HepG2 (cell line): ENCODE data around the gene PTPA. TPM values are rescaled to one million over a fixed set of nuclear protein-coding genes. Genes with fewer than 3 reads are reported as not detected.

Experiments
- ATAC-seq: fragments of 200-7000 bp; cut with Tn5 transposase; 3 replicates; pipeline ENCODE4 v1.9.1; 2020; ENCODE audit warnings: mild to moderate bottlenecking, moderate library complexity
- BruUV-seq: library from RNA; stranded (reverse); fragments of 400-500 nt; replicated peaks from 2 replicates; lab custom pipeline; 2021; lab: Mats Ljungman, UMichigan
- CTCF ChIA-PET: fragments of 300-600 bp; formaldehyde crosslinking; extraction: SDS; loops from one replicate; lab custom pipeline; 2021; ENCODE audit warnings: low total read pairs, inconsistent platforms, low intra/inter-chr PET ratio; lab: Yijun Ruan, JAX
- POLR2A ChIA-PET: fragments of 350-600 bp; sonication (Branson Sonifier 250); formaldehyde crosslinking; loops from one replicate; lab custom pipeline; 2020; ENCODE audit warnings: antibody characterized with exemption, inconsistent platforms; lab: Yijun Ruan, JAX
- DNase-seq: peaks from one replicate; pipeline ENCODE4 v3.0.0-alpha.2; 2015; ENCODE audit warnings: low spot score
- FAIRE-seq: peaks from 3 replicates; lab custom pipeline; 2011; peaks lifted over from hg19 to GRCh38; lab: Jason Lieb, UNC
- H2AFZ ChIP-seq: one replicate; pipeline ENCODE4 v1.6.1; 2011; ENCODE audit warnings: low read length, inconsistent platforms
- H3K27ac ChIP-seq: fragments of 300-600 bp; 3 replicates; pipeline ENCODE4 v1.8.0; 2011; ENCODE audit warnings: mixed run types, mild to moderate bottlenecking, mixed read lengths, low read length, inconsistent platforms; ENCODE audit not compliant: insufficient read depth; ENCODE audit errors: extremely low read length
- H3K27me3 ChIP-seq, 2 experiments: fragments of 200-600 bp in 1 of 2; 2 replicates in 1 of 2; 3 replicates in 1 of 2; pipeline versions ENCODE4 v1.6.0 to v1.8.0; 2011; ENCODE audit warnings: low read length in 2 of 2, mild to moderate bottlenecking in 2 of 2, moderate library complexity in 2 of 2, inconsistent platforms in 1 of 2; ENCODE audit not compliant: insufficient read depth in 2 of 2, control insufficient read depth in 1 of 2
- H3K36me3 ChIP-seq, 2 experiments: fragments of 200-600 bp in 1 of 2; replicated peaks in 1 of 2; 2 replicates in 1 of 2; 3 replicates in 1 of 2; pipeline versions ENCODE4 v1.5.1 to v1.8.0; 2011; ENCODE audit warnings: low read length in 2 of 2, inconsistent platforms in 1 of 2; ENCODE audit not compliant: insufficient read depth in 2 of 2, control insufficient read depth in 1 of 2
- H3K4me1 ChIP-seq: 2 replicates; pipeline ENCODE4 v1.5.1; 2012; ENCODE audit warnings: low read length, inconsistent platforms; ENCODE audit not compliant: insufficient read depth
- H3K4me2 ChIP-seq: 2 replicates; pipeline ENCODE4 v1.6.0; 2011; ENCODE audit warnings: low read depth, low read length, inconsistent platforms
- H3K4me3 ChIP-seq, 3 experiments: fragments of 200-600 bp in 1 of 3; sonication (generic), shearing (Covaris generic) in 1 of 3; replicated peaks in 1 of 3; 2 replicates each; pipeline ENCODE4 v1.5.1; 2011 to 2016; ENCODE audit warnings: low read length in 3 of 3, inconsistent platforms in 2 of 3, low read depth in 2 of 3, mild to moderate bottlenecking in 2 of 3, control low read depth in 1 of 3, mixed read lengths in 1 of 3; ENCODE audit not compliant: insufficient read depth in 1 of 3
- H3K79me2 ChIP-seq: one replicate; pipeline ENCODE4 v1.6.1; 2011; ENCODE audit warnings: low read length, inconsistent platforms; ENCODE audit not compliant: insufficient read depth
- H3K9ac ChIP-seq: 2 replicates; pipeline ENCODE4 v1.6.0; 2011; ENCODE audit warnings: mild to moderate bottlenecking, low read depth, low read length, inconsistent platforms; ENCODE audit not compliant: insufficient read depth
- H3K9me3 ChIP-seq: 2 replicates; pipeline ENCODE4 v1.5.1; 2012; ENCODE audit warnings: mild to moderate bottlenecking, low read length
- H4K20me1 ChIP-seq: 2 replicates; pipeline ENCODE4 v1.6.0; 2011; ENCODE audit warnings: inconsistent platforms, mild to moderate bottlenecking, low read length, moderate library complexity; ENCODE audit not compliant: insufficient read depth
- AHR ChIP-seq: IDR thresholded peaks from 2 replicates; pipeline ENCODE4 v1.6.1; 2018; ENCODE audit warnings: missing genetic modification reagents, missing compliant biosample characterization
- ERF ChIP-seq: IDR thresholded peaks from 2 replicates; pipeline ENCODE4 v1.6.1; 2018; ENCODE audit warnings: missing biosample characterization, missing genetic modification reagents
- FOSL2 ChIP-seq: sonication (generic); formaldehyde crosslinking; IDR thresholded peaks from 2 replicates; pipeline ENCODE4 v1.4.0; 2020; ENCODE audit warnings: missing genetic modification reagents
- HNRNPL ChIP-seq: fragments of 200-400 bp; formaldehyde crosslinking; IDR thresholded peaks from 2 replicates; pipeline ENCODE4 v1.6.1; 2017; ENCODE audit warnings: mild to moderate bottlenecking, low read depth, low read length
- MIER3 ChIP-seq: IDR thresholded peaks from 2 replicates; pipeline ENCODE4 v1.6.1; 2016; ENCODE audit warnings: missing compliant biosample characterization, borderline replicate concordance
- RARA ChIP-seq: IDR thresholded peaks from 2 replicates; pipeline ENCODE4 v1.6.1; 2016; ENCODE audit warnings: missing genetic modification reagents, missing compliant biosample characterization
- RBM39 ChIP-seq: fragments of 200-400 bp; formaldehyde crosslinking; IDR thresholded peaks from one replicate; pipeline ENCODE4 v1.6.1; 2018; ENCODE audit warnings: antibody characterized with exemption, mild to moderate bottlenecking, low read depth, low read length; ENCODE audit not compliant: poor library complexity, severe bottlenecking
- SATB2 ChIP-seq: sonication (generic); formaldehyde crosslinking; IDR thresholded peaks from 2 replicates; pipeline ENCODE4 v1.5.0; 2020; ENCODE audit warnings: missing genetic modification reagents
- SNAI1 ChIP-seq: sonication (generic); formaldehyde crosslinking; IDR thresholded peaks from 2 replicates; pipeline ENCODE4 v1.5.0; 2020; ENCODE audit warnings: mild to moderate bottlenecking, missing genetic modification reagents, borderline replicate concordance
- THAP11 ChIP-seq: IDR thresholded peaks from 2 replicates; pipeline ENCODE4 v1.6.1; 2016; ENCODE audit warnings: missing biosample characterization, missing genetic modification reagents
- WIZ ChIP-seq: sonication (generic); formaldehyde crosslinking; IDR thresholded peaks from 2 replicates; pipeline ENCODE4 v1.5.1; 2020; ENCODE audit warnings: mild to moderate bottlenecking, missing genetic modification reagents
- ZFP41 ChIP-seq: sonication (generic); formaldehyde crosslinking; IDR thresholded peaks from 2 replicates; pipeline ENCODE4 v1.4.0; 2020; ENCODE audit warnings: mild to moderate bottlenecking, missing genetic modification reagents, borderline replicate concordance
- ZNF24 ChIP-seq: fragments of 450-650 bp; IDR thresholded peaks from 2 replicates; pipeline ENCODE4 v1.6.1; 2017; ENCODE audit warnings: antibody characterized with exemption, mild to moderate bottlenecking
- ZNF549 ChIP-seq: sonication (generic); formaldehyde crosslinking; IDR thresholded peaks from 2 replicates; pipeline ENCODE4 v1.5.0; 2020; ENCODE audit warnings: missing genetic modification reagents
- WGBS: methylation state at CpG from one replicate; pipeline ENCODE4 v1.1.6; 2017; ENCODE audit warnings: low lambda C conversion rate; 5-methylcytosine and 5-hydroxymethylcytosine counted together
- in situ Hi-C: cut with HindIII; loops from 2 replicates; pipeline ENCODE4 v1.10.0; 2017; ENCODE audit warnings: low pct_unique_long_range_greater_than_20kb; ENCODE audit not compliant: extremely low pct_ligation_motif_present
- intact Hi-C: fragments of 100-400 bp; cut with micrococcal nuclease; formaldehyde crosslinking; loops from one replicate; pipeline ENCODE4 v1.10.0; 2022; ENCODE audit not compliant: unreplicated experiment
- polyA plus RNA-seq, 8 experiments: library from polyadenylated mRNA; depleted of rRNA in 3 of 8; stranded (reverse) in 7 of 8; unstranded in 1 of 8; fragments of >200 nt; fragmentation: Illumina TruSeq in 4 of 8; extraction: Trizol in 4 of 8; gene quantifications; 2 replicates each; pipeline versions ENCODE4 v1.2.1 to v1.2.3, GENCODE V29; 2011 to 2016; ENCODE audit warnings: low read depth in 4 of 8, missing spikeins in 1 of 8, mixed read lengths in 1 of 8; ENCODE audit not compliant: insufficient read depth in 1 of 8
- total RNA-seq, 5 experiments: library from RNA; depleted of rRNA; stranded (reverse); fragments of >200 nt; fragmentation: Illumina TruSeq; extraction: Trizol; gene quantifications; 2 replicates each; pipeline ENCODE4 v1.2.3, GENCODE V29; 2016; ENCODE audit warnings: low read depth in 1 of 5
- TF ChIP-seq, protein P1 (sequence below): sonication (generic); formaldehyde crosslinking; IDR thresholded peaks from 2 replicates; pipeline ENCODE4 v1.5.0; 2020; ENCODE audit warnings: mild to moderate bottlenecking, missing genetic modification reagents
- TF ChIP-seq, protein P2 (sequence below): sonication (generic); formaldehyde crosslinking; IDR thresholded peaks from 2 replicates; pipeline ENCODE4 v1.4.0; 2020; ENCODE audit warnings: mild to moderate bottlenecking, low read depth, missing genetic modification reagents

PTPA gene
- total and polyA plus RNA-seq, 2 of the 13 experiments (the other 11 are each of a cell fraction or from before 2014, with no cell fraction given) = 79.3 to 105 TPM

DNA sequence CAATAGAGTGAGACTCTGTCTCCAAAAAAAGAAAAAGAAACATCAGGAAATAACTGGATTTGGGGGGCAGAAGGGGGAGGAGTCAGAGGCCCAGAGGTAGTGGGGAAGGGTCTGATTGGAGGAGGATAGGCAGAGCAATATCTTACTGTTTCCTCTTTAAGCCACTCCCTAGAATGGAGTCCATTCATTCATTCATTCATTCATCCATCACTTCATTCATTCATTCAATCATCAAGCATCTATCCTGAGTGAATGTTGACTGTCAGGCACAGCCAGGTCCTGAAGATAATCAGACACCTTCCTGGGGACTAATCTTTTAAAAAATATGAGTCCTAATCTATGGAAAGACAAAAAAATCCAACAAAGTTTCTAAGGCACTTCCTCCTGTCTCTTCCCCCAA lies 54.0 kb downstream of the PTPA start:
- TF ChIP-seq AHR (CRISPR knock-in tag) = no peak
- TF ChIP-seq ZNF549 = no peak
- 0 out of 2 replicates have a peak, but pooled peaks have one; percentile 63 for TF ChIP-seq ZNF24
- TF ChIP-seq RARA (CRISPR knock-in tag) = no peak
- TF ChIP-seq SNAI1 (CRISPR knock-in tag) = no peak
- Histone ChIP-seq H2AFZ (no peak overlapping the region), H3K4me2 (no peak overlapping the region), H3K9me3 (no peaks in the 10 kb centered on the region), H3K4me3 (no peak overlapping the region), H4K20me1 (no peaks in the 10 kb centered on the region), H3K36me3 (no peaks in the 10 kb centered on the region), H3K9ac (no peak overlapping the region), H3K79me2 (no peaks in the 10 kb centered on the region), H3K4me1 (peaks cover 86% of the 10 kb centered on the region), H3K27me3 (no peaks in the 10 kb centered on the region; a peak in 1 of 5 replicates), H3K27ac (no peak overlapping the region)
- BruUV-seq = no TSS peak
- in situ Hi-C loops = no loop called here
- ATAC-seq (no peak), DNase-seq (no peak), FAIRE-seq (no peak)
- CTCF ChIA-PET = no interaction called here
- intact Hi-C loops = no loop called here
- POLR2A ChIA-PET = interaction anchor here (1.4 to 2.8 kb wide), 3 partner anchors 9 to 26 kb away, joined by 10 to 21 read pairs (median 13); partner anchors contain the start of gene IER5L

DNA sequence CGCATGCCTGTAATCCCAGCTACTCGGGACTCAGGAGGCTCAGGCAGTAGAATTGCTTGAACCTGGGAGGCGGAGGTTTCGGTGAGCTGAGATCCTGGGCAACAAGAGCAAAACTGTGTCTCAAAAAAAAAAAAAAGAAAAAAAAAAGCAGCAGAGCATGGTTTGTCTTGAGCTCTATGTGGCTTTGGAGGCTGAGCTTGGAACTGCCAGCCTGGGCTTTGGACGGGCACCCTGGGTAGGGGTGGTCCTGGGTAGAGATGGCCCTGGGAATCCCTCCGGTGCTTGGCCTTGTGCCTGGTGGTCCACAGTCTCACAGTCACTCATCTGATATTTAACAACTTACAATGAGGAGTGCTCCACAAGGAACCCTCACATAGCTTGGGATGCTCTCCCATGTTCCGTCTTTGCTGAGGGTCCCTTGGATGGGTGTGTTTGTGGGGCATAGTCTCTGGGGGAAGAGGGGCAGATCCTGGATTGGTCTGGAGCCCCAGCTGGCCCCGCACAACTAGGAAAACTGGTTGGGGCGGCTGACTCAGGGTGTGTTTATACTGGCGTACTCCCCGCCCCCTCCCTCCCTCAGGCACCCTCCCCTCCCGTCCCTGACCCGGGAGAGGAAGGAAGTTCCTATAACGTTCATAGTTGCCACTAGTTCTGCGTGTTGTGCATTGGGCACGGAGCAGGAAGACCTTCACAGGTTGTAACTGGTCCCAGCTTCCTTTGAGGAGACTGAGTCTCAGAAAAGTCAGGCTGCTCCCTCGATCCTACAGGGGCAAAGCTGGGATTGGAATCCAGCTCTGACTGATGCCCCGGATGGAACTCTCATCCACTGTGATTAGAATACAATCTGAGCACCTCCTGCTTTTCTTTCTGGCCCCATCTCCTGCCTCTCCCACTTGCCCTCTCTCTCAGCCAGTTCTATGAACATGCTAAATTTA lies 55.7 kb downstream of the PTPA start:
- H3K79me2 ChIP-seq = no peaks in the 10 kb centered on the region
- TF ChIP-seq THAP11 (CRISPR knock-in tag) (no peak), RBM39 (no peak), FOSL2 (CRISPR knock-in tag) (peak; percentile 50; the same call in 1 of the 2 replicates), WIZ (CRISPR knock-in tag) (no peak), MIER3 (CRISPR knock-in tag) (no peak), HNRNPL (no peak), SATB2 (CRISPR knock-in tag) (no peak), ERF (0 out of 2 replicates have a peak, but pooled peaks have one; percentile 15), ZFP41 (no peak)
- TF ChIP-seq, protein P1, sequence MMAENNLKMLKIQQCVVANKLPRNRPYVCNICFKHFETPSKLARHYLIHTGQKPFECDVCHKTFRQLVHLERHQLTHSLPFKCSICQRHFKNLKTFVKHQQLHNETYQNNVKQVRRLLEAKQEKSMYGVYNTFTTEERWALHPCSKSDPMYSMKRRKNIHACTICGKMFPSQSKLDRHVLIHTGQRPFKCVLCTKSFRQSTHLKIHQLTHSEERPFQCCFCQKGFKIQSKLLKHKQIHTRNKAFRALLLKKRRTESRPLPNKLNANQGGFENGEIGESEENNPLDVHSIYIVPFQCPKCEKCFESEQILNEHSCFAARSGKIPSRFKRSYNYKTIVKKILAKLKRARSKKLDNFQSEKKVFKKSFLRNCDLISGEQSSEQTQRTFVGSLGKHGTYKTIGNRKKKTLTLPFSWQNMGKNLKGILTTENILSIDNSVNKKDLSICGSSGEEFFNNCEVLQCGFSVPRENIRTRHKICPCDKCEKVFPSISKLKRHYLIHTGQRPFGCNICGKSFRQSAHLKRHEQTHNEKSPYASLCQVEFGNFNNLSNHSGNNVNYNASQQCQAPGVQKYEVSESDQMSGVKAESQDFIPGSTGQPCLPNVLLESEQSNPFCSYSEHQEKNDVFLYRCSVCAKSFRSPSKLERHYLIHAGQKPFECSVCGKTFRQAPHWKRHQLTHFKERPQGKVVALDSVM = no peak
- TF ChIP-seq, protein P2, sequence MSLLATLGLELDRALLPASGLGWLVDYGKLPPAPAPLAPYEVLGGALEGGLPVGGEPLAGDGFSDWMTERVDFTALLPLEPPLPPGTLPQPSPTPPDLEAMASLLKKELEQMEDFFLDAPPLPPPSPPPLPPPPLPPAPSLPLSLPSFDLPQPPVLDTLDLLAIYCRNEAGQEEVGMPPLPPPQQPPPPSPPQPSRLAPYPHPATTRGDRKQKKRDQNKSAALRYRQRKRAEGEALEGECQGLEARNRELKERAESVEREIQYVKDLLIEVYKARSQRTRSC = no peak

More for the DNA sequence above, 55.7 kb downstream of the PTPA start:
- Histone ChIP-seq H4K20me1 (no peaks in the 10 kb centered on the region), H3K27ac (no peak overlapping the region), H3K9ac (peak overlapping the region; percentile 60), H3K4me2 (peak overlapping the region; percentile 88), H3K4me3 (peak overlapping the region; percentile 32 to 50 (median 47); a peak in 5 of 6 replicates), H3K4me1 (peaks cover 82% of the 10 kb centered on the region), H3K27me3 (peaks cover under 1 to 11% of the 10 kb centered on the region in 2 experiments; a peak in 4 of 5 replicates), H3K9me3 (no peaks in the 10 kb centered on the region), H3K36me3 (no peaks in the 10 kb centered on the region), H2AFZ (no peak overlapping the region)
- in situ Hi-C loops = no loop called here
- WGBS = 33% methylated on average over 11 of the region's 18 CpGs
- peak; percentile 58 for DNase-seq
- ATAC-seq = peak; percentile 66
- FAIRE-seq = peak; percentile 12
- BruUV-seq = no TSS peak
- CTCF ChIA-PET = no interaction called here
- intact Hi-C loops = no loop called here
- POLR2A ChIA-PET = interaction anchor here (1.0 to 3.2 kb wide), 8 partner anchors 7 to 329 kb away, joined by 3 to 21 read pairs (median 4); partner anchors contain the start of genes DOLPP1 and IER5L
